Epithelial cell of proximal tubule (primary cell): ENCODE results near the gene LRRC8E. TPM values are rescaled to one million over a fixed set of nuclear protein-coding genes. Genes with fewer than 3 reads are reported as not detected.
A peak's percentile ranks its signal among the peaks of the same experiment; 100 is the strongest.

Experiments used
- DNase-seq: peaks from one replicate; pipeline ENCODE4 v3.0.0-alpha.2; 2011; ENCODE audit warnings: low read depth
- H3K4me3 ChIP-seq: 2 replicates; pipeline ENCODE4 v1.5.1; 2011; ENCODE audit warnings: low read depth, mild to moderate bottlenecking, low read length
- CTCF ChIP-seq: conservative IDR thresholded peaks from 2 replicates; pipeline ENCODE4 v1.5.1; 2012; ENCODE audit warnings: low read depth, mild to moderate bottlenecking, low read length
- total RNA-seq: library from RNA; depleted of rRNA; stranded (reverse); fragments of >200 nt; gene quantifications from 2 replicates; pipeline ENCODE4 v1.2.3, GENCODE V29; 2015

LRRC8E gene
- total RNA-seq, 1 donor from 2014 or later, result 11.9 TPM

- TF ChIP-seq CTCF, result peak; percentile 59
- DNase-seq, result no peak
- H3K4me3 ChIP-seq, result peak overlapping the region; percentile 48
These were observed 19.4 kb upstream of the LRRC8E start for GRCh38 chr19:7868671-7869452.

GRCh38 chr19:7869453-7869909, 18.8 kb upstream of the LRRC8E start:
- no peak for DNase-seq
- no peak for TF ChIP-seq CTCF
- H3K4me3 ChIP-seq, result peak overlapping the region; percentile 37

GRCh38 chr19:7869910-7870511, 18.3 kb upstream of the LRRC8E start:
- TF ChIP-seq CTCF, result no peak
- H3K4me3 ChIP-seq, result no peak overlapping the region
- no peak for DNase-seq

- H3K4me3 ChIP-seq, result no peak overlapping the region
- DNase-seq, result no peak
- TF ChIP-seq CTCF, result no peak
These were observed 17.5 kb upstream of the LRRC8E start for GRCh38 chr19:7870571-7871436.

GRCh38 chr19:7871437-7872305, 16.6 kb upstream of the LRRC8E start:
- H3K4me3 ChIP-seq, result peak overlapping the region; percentile 31
- no peak for DNase-seq

More at GRCh38 chr19:7871437-7872305, 16.6 kb upstream of the LRRC8E start:
- no peak for TF ChIP-seq CTCF
